Measurements from ENCODE around the gene FOXK1. TPM values are rescaled to one million over a fixed set of nuclear protein-coding genes. Genes with fewer than 3 reads are reported as not detected.

Gene FOXK1
- total RNA-seq, 2 donors from 2014 or later, result 34.3 to 62.4 TPM

- no peak for TF ChIP-seq CTCF (IDR thresholded peaks at IDR 0.05)
- Histone ChIP-seq H3K36me3 (no peaks in the 10 kb centered on the region), H3K27me3 (replicated peaks; ENCODE audit: insufficient read depth) (no peaks in the 10 kb centered on the region), H3K27ac (no peak overlapping the region), H3K4me3 (no peak overlapping the region), H3K4me1 (ENCODE audit: control insufficient read depth in 1 of 2, low read depth in 2 of 2) (peaks cover 20 to 47% of the 10 kb centered on the region in 2 donors), H3K9me3 (no peaks in the 10 kb centered on the region)
- DNase-seq (ENCODE audit: low spot score), result no peak
- ATAC-seq (ENCODE audit: insufficient number of reproducible peaks, low FRiP score, low read depth), result no peak
Observed at GRCh38 chr7:4722308-4722707, 40.2 kb downstream of the FOXK1 start.

GRCh38 chr7:4722960-4723630, 41.0 kb downstream of the FOXK1 start:
- no peak for ATAC-seq (ENCODE audit: insufficient number of reproducible peaks, low FRiP score, low read depth)
- Histone ChIP-seq H3K36me3 (no peaks in the 10 kb centered on the region), H3K4me3 (no peak overlapping the region), H3K9me3 (no peaks in the 10 kb centered on the region), H3K4me1 (ENCODE audit: control insufficient read depth in 1 of 2, low read depth in 2 of 2) (peaks cover 20 to 54% of the 10 kb centered on the region in 2 donors), H3K27me3 (replicated peaks; ENCODE audit: insufficient read depth) (no peaks in the 10 kb centered on the region), H3K27ac (no peak overlapping the region)
- no peak for DNase-seq (ENCODE audit: low spot score)
- no peak for TF ChIP-seq CTCF (IDR thresholded peaks at IDR 0.05)

GRCh38 chr7:4724648-4725013, 42.5 kb downstream of the FOXK1 start:
- H3K27ac ChIP-seq, result peak overlapping the region; percentile 83 to 96
- H3K36me3 ChIP-seq, result no peaks in the 10 kb centered on the region
- no peaks in the 10 kb centered on the region for H3K9me3 ChIP-seq
- peak; percentile 18 for TF ChIP-seq CTCF (IDR thresholded peaks at IDR 0.05)
- no peaks in the 10 kb centered on the region for H3K27me3 ChIP-seq (replicated peaks; ENCODE audit: insufficient read depth)
- ATAC-seq (ENCODE audit: insufficient number of reproducible peaks, low FRiP score, low read depth) (no peak), DNase-seq (ENCODE audit: low spot score) (no peak)
- peaks cover 20 to 64% of the 10 kb centered on the region in 2 donors for H3K4me1 ChIP-seq (ENCODE audit: control insufficient read depth in 1 of 2, low read depth in 2 of 2)
- H3K4me3 ChIP-seq, result peak overlapping the region; percentile 79

GRCh38 chr7:4725014-4725849, 43.1 kb downstream of the FOXK1 start:
- H3K27me3 ChIP-seq (replicated peaks; ENCODE audit: insufficient read depth), result no peaks in the 10 kb centered on the region
- peak overlapping the region; percentile 83 to 96 for H3K27ac ChIP-seq
- no peak for TF ChIP-seq CTCF (IDR thresholded peaks at IDR 0.05)
- no peaks in the 10 kb centered on the region for H3K9me3 ChIP-seq
- DNase-seq (ENCODE audit: low spot score) (peak; percentile 67), ATAC-seq (ENCODE audit: insufficient number of reproducible peaks, low FRiP score, low read depth) (peak; percentile 71)
- H3K36me3 ChIP-seq, result no peaks in the 10 kb centered on the region
- H3K4me1 ChIP-seq (ENCODE audit: control insufficient read depth in 1 of 2, low read depth in 2 of 2), result peaks cover 20 to 66% of the 10 kb centered on the region in 2 donors
- H3K4me3 ChIP-seq, result peak overlapping the region; percentile 79

- H3K27me3 ChIP-seq (replicated peaks; ENCODE audit: insufficient read depth), result no peaks in the 10 kb centered on the region
- ATAC-seq (ENCODE audit: insufficient number of reproducible peaks, low FRiP score, low read depth) (peak; percentile 8), DNase-seq (ENCODE audit: low spot score) (no peak)
- H3K9me3 ChIP-seq, result no peaks in the 10 kb centered on the region
- peak overlapping the region; percentile 83 to 96 for H3K27ac ChIP-seq
- peak overlapping the region; percentile 79 for H3K4me3 ChIP-seq
- H3K36me3 ChIP-seq, result no peaks in the 10 kb centered on the region
- peaks cover 20 to 71% of the 10 kb centered on the region in 2 donors for H3K4me1 ChIP-seq (ENCODE audit: control insufficient read depth in 1 of 2, low read depth in 2 of 2)
- TF ChIP-seq CTCF (IDR thresholded peaks at IDR 0.05), result no peak
Observed at GRCh38 chr7:4725850-4726450, 43.9 kb downstream of the FOXK1 start.
